Measurements from ENCODE around the gene CDR2.
"Not testable (repeated sequence)": the region's sequence is repeated elsewhere in the genome, so short reads cannot be mapped to it uniquely, and the experiment has no call there.

CDR2 gene

GRCh38 chr16:22302776-22303363 is 71.5 kb downstream of the CDR2 start:
- no peak for DNase-seq

DNA sequence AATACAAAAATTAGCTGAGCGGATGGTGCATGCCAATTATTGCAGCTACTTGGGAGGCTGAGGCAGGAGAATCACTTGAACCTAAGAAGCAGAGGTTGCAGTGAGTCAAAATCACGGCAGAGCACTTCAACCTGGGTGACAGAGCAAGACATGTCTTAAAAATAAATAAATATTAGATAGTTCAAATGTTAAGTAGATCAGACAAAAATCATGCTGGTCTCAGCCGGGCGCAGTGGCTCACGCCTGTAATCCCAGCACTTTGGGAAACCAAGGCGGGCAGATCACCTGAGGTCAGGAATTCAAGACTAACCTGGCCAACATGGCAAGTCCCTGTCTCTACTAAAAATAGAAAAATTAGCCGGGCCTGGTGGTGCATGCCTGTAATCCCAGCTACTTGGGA is 73.0 kb downstream of the CDR2 start:
- not testable (repeated sequence) for DNase-seq

DNA sequence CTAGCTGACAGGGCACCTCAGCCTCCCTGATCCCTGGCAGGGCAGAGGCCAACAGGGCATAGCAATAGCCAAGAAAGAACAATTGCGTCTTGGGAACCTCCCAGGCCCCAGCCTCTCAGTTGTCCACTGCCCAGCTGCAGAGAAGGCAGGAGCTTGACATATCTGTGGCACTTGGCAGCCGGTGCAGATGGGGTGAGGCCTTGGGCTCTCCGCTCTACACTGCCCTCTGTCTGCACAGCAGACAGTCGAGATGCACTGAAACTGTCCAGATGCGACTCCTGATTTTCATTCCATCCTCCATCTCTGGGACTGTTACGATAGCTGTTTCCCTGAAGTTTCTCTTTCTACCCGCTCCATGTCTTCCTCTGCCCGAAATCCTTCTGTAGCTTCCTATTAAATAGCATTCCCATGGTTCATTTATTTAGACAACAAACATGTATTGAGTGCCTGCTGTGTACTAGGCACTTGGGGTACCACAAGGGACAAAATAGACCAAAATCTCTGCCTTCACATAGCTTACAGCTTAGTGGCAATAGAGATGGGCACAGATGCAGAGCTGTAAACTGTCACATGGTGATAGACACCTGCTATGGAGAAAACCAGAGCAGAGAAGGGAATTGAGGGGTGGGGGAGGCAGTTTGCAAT is 73.9 kb downstream of the CDR2 start:
- DNase-seq: peak; percentile 41 to 71 (median 61)

GRCh38 chr16:22299036-22299435 is 75.4 kb downstream of the CDR2 start:
- no peak for DNase-seq

DNA sequence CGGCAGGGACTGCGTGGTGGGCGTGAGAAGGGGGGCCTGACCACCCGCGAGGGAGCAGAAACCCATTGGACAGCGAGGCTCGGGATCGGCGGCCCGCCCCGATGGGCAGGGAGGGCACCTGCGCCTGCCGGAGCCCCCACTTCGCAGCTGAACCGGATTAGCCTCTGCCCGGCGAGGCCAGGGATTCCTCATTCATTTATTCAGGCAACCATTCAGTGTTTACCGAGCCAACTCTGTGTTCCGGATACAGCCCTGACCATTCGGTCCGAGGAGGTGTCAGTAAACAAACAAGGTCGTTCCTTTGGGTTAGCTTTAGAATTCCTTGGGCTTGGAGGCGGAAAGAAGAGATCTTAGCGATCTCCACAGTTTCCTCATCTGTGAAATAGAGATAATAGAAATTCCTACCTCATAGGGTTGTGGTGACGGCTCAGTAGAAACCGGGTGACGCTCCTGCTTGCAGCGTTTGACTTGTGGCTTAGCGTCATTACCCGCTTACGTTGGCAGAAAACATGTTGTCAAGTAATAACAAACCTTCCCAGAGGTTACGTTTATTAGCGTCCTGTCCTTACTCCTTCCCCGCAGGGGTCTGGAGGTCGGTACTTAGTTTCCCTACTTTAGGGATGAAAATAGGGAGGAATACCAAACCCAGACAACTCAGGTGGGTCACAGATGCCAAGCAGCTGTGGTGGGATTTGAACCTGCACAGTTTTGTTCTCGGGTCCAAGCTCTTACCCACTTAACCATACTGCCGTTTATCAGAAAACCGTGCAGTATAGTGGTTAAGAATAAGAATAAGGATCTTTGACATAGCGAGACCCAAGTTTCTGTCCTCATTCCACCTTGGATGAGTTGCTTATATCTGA is 76.3 kb downstream of the CDR2 start:
- DNase-seq: peak; percentile 79 to 92 (median 86)

GRCh38 chr16:22297114-22297870 is 77.1 kb downstream of the CDR2 start, which contains the start of gene POLR3E:
TSS of gene POLR3E (plus strand) at chr16:22297409. CDS start at chr16:22302969, 5,560 bp downstream.
- peak; percentile 99 to 100 (median 100) for DNase-seq

DNA sequence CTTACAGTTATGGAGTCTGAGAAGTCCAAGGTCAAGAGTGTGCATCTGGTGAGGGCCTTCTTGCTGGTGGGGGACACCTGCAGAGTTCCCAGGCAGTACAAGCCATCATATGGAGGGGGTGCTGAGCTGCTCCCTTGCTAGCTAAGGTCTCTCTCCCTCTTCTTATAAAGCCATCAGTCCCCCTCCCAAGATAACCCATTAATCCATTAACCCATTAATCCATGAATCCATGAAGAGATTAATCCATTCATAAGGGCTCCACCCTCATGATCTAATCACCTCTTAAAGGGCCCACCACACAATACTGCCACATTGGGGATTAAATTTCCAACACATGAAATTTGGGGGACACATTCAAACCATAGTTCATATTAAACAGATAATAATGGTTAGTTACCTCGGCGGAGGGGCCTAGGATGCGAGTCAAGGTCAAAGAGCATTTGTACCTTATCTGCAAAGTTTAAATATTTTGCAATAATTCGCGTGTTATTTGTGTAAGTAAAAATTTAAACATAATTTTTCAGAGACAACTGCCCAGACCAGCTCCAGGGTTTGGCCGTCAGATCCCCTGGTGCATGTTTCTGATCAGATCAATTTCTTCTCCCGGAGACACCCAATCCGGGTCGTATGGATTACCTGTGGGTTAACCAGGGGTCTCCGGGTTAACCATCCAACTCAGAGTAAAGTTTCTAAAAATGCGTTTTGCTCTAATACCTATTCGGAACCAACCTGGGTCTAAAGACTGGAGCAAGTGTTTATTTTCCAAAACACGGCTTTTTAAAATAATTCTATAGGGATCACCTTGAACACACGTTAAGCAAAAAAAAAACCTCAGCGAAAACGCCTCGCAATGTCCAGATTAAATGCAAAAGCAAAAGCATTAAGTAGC is 78.0 kb downstream of the CDR2 start:
- peak in 1 of 4 experiments; percentile 12 for DNase-seq

Measured in suppressor macrophage (primary cell).